Mammary epithelial cell (primary cell): ENCODE measurements around the gene HMCN2.

Experiments used
- CTCF ChIP-seq, 2 donors: IDR thresholded peaks in 1 of 2; conservative IDR thresholded peaks in 1 of 2; 2 replicates each; pipeline ENCODE4 v1.5.1; 2011 to 2012; ENCODE audit warnings: inconsistent platforms in 2 of 2, low read length in 2 of 2, mild to moderate bottlenecking in 2 of 2, control low read depth in 1 of 2, low read depth in 1 of 2; ENCODE audit not compliant: insufficient read depth in 1 of 2; ENCODE audit errors: extremely low read depth in 1 of 2
- EZH2 ChIP-seq: IDR thresholded peaks from 2 replicates; pipeline ENCODE4 v1.6.1; 2012; ENCODE audit warnings: low read length, inconsistent platforms, borderline replicate concordance

DNA sequence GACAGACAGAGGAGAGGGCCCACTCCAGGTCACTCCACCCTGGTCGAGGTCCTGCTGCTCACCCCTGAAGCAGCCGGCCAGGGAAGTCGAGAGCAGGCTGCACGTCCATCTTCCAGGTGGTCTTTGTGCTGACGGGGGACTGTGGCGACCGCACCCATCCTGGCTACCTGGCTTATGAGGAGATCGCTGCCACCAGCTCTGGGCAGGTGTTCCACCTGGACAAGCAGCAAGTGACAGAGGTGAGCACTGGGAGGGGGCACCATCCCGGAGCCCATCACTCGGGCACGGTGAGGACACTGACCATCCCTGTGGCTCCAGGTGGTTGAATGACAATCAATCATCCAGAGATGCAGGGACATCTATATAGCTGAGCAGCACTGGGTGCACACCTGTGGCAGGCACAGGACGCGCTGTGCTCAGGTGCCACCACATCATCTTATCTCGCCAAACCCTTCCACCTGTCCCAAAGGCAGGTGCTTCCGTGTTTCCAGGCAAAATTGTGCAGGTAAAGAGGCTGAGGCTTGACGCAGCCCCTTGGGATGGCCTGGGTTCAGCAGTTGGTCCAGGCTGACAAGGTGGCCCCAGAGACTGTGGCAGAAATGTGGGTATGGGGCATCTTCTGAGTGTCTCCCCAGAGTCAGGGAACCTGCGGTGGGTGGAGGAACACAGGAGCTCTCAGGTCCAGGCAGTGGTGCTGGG is 20.7 kb downstream of the HMCN2 start:
- TF ChIP-seq CTCF (conservative IDR thresholded peaks at IDR 0.05 in 1 of 2, IDR thresholded peaks at IDR 0.05 in 1 of 2; ENCODE audit: extremely low read depth in 1 of 2, insufficient read depth in 1 of 2, low read depth in 1 of 2, low read length in 2 of 2) (no peak), EZH2 (no peak)
